Endothelial cell of umbilical vein (primary cell): ENCODE data around the gene FMN1. TPM values are rescaled to one million over a fixed set of nuclear protein-coding genes. Genes with fewer than 3 reads are reported as not detected.

Experiments
- BruUV-seq: library from RNA; stranded (reverse); fragments of 400-500 nt; replicated peaks from 2 replicates; lab custom pipeline; 2021; lab: Mats Ljungman, UMichigan
- CTCF ChIA-PET: fragments of 300-600, 350-600 bp; sonication (Branson Sonifier 250); formaldehyde crosslinking; loops from one replicate; lab custom pipeline; 2021; ENCODE audit warnings: antibody characterized with exemption, inconsistent platforms; lab: Charles Lee
- POLR2A ChIA-PET: fragments of 300-600, 350-600 bp; sonication (Branson Sonifier 250); formaldehyde crosslinking; loops from one replicate; lab custom pipeline; 2021; ENCODE audit warnings: antibody characterized with exemption, inconsistent platforms; lab: Charles Lee
- DNase-seq: peaks from one replicate; pipeline ENCODE4 v3.0.0-alpha.2; 2011; ENCODE audit warnings: low read depth, low spot score
- FAIRE-seq: peaks from 2 replicates; lab custom pipeline; 2011; peaks lifted over from hg19 to GRCh38; lab: Jason Lieb, UNC
- H2AFZ ChIP-seq: 2 replicates; pipeline ENCODE4 v1.6.0; 2012; ENCODE audit warnings: low read depth, low read length, control low read depth, inconsistent platforms
- H3K27ac ChIP-seq: 2 replicates; pipeline ENCODE4 v1.5.1; 2011; ENCODE audit warnings: low read depth, mild to moderate bottlenecking, control low read depth, low read length, moderate library complexity; ENCODE audit not compliant: insufficient read depth
- H3K27me3 ChIP-seq, 2 experiments: 2 replicates each; pipeline versions ENCODE4 v1.6.0 to v1.6.1; 2011; ENCODE audit warnings: low read length in 2 of 2, mixed read lengths in 1 of 2; ENCODE audit not compliant: control insufficient read depth in 2 of 2, insufficient read depth in 2 of 2
- H3K36me3 ChIP-seq, 2 experiments: 2 replicates in 1 of 2; 3 replicates in 1 of 2; pipeline ENCODE4 v1.5.1; 2011; ENCODE audit warnings: low read length in 2 of 2, mild to moderate bottlenecking in 1 of 2, moderate library complexity in 1 of 2; ENCODE audit not compliant: control insufficient read depth in 2 of 2, insufficient read depth in 2 of 2; ENCODE audit errors: extremely low read depth in 1 of 2
- H3K4me1 ChIP-seq: 3 replicates; pipeline ENCODE4 v1.5.1; 2011; ENCODE audit warnings: mild to moderate bottlenecking, low read length; ENCODE audit not compliant: control insufficient read depth, insufficient read depth; ENCODE audit errors: extremely low read depth
- H3K4me2 ChIP-seq: 2 replicates; pipeline ENCODE4 v1.6.1; 2011; ENCODE audit warnings: low read length, control low read depth, mixed read lengths; ENCODE audit not compliant: insufficient read depth
- H3K4me3 ChIP-seq, 3 experiments: fragments of 200-600 bp in 1 of 3; sonication (generic), shearing (Covaris generic) in 1 of 3; replicated peaks in 1 of 3; 2 replicates each; pipeline ENCODE4 v1.5.1; 2011 to 2016; ENCODE audit warnings: control low read depth in 3 of 3, low read length in 3 of 3, mild to moderate bottlenecking in 2 of 3, inconsistent platforms in 1 of 3, low read depth in 1 of 3, moderate library complexity in 1 of 3; ENCODE audit not compliant: insufficient read depth in 1 of 3
- H3K79me2 ChIP-seq: 2 replicates; pipeline ENCODE4 v1.6.0; 2012; ENCODE audit warnings: low read length, inconsistent platforms; ENCODE audit not compliant: control insufficient read depth, insufficient read depth
- H3K9ac ChIP-seq: replicated peaks from 2 replicates; pipeline ENCODE3; 2011; ENCODE audit warnings: low read length, control low read depth; ENCODE audit not compliant: insufficient read depth; ENCODE audit errors: extremely low read depth
- H3K9me1 ChIP-seq: replicated peaks from 3 replicates; pipeline ENCODE4 v1.6.0; 2011; ENCODE audit warnings: mild to moderate bottlenecking, low read length; ENCODE audit not compliant: control insufficient read depth, insufficient read depth; ENCODE audit errors: extremely low read depth
- H3K9me3 ChIP-seq: replicated peaks from 2 replicates; pipeline ENCODE4 v1.5.1; 2012; ENCODE audit warnings: low read length, inconsistent platforms; ENCODE audit not compliant: control insufficient read depth, insufficient read depth
- H4K20me1 ChIP-seq: replicated peaks from 2 replicates; pipeline ENCODE3; 2011; ENCODE audit warnings: mild to moderate bottlenecking, low read length; ENCODE audit not compliant: control insufficient read depth, insufficient read depth; ENCODE audit errors: extremely low read depth
- EZH2 ChIP-seq: IDR thresholded peaks from 2 replicates; pipeline ENCODE4 v1.6.1; 2012; ENCODE audit warnings: borderline replicate concordance, low read depth, mild to moderate bottlenecking, moderate library complexity, low read length, inconsistent platforms; ENCODE audit not compliant: severe bottlenecking
- FOS ChIP-seq: IDR thresholded peaks from 2 replicates; pipeline ENCODE4 v1.6.1; 2011; ENCODE audit warnings: mild to moderate bottlenecking, low read length, moderate library complexity, borderline replicate concordance; ENCODE audit not compliant: insufficient read depth
- GATA2 ChIP-seq: IDR thresholded peaks from 2 replicates; pipeline ENCODE4 v1.7.0; 2011; ENCODE audit warnings: low read depth, mild to moderate bottlenecking, moderate library complexity, mixed read lengths, low read length; ENCODE audit not compliant: insufficient read length, insufficient read depth
- JUN ChIP-seq: IDR thresholded peaks from 2 replicates; pipeline ENCODE4 v1.6.1; 2011; ENCODE audit warnings: borderline replicate concordance, low read depth; ENCODE audit not compliant: insufficient read length, insufficient read depth
- MYC ChIP-seq: IDR thresholded peaks from one replicate; pipeline ENCODE4 v1.6.1; 2011; ENCODE audit warnings: mild to moderate bottlenecking, low read depth, low read length
- POLR2A ChIP-seq: IDR thresholded peaks from 2 replicates; pipeline ENCODE4 v1.6.1; 2012; ENCODE audit warnings: low read depth, mild to moderate bottlenecking, control low read depth, low read length
- POLR2AphosphoS5 ChIP-seq: IDR thresholded peaks from 2 replicates; pipeline ENCODE4 v1.6.1; 2012; ENCODE audit warnings: low read depth, mild to moderate bottlenecking, control low read depth, low read length, moderate library complexity; ENCODE audit not compliant: insufficient read depth
- dilution Hi-C: fragments of 300-500 bp; cut with MboI; formaldehyde crosslinking; loops from one replicate; pipeline ENCODE4 v1.15.0; 2019; ENCODE audit warnings: low sequenced_read_pairs; ENCODE audit not compliant: extremely low pct_ligation_motif_present
- intact Hi-C: fragments of 100-400 bp; cut with micrococcal nuclease; formaldehyde crosslinking; loops from one replicate; pipeline ENCODE4 v1.10.0; 2022
- polyA plus RNA-seq, 4 experiments: library from polyadenylated mRNA; depleted of rRNA in 3 of 4; stranded (reverse) in 3 of 4; unstranded in 1 of 4; fragments of >200 nt; gene quantifications; 2 replicates each; pipeline versions ENCODE4 v1.2.1 to v1.2.3, GENCODE V29; 2011 to 2012; ENCODE audit warnings: missing spikeins in 1 of 4
- total RNA-seq: library from RNA; stranded (reverse); gene quantifications from 2 replicates; pipeline ENCODE4 v1.2.3, GENCODE V29; 2021
- TF ChIP-seq, protein P1 (sequence below): IDR thresholded peaks from 2 replicates; pipeline ENCODE4 v1.6.1; 2011; ENCODE audit not compliant: insufficient read depth, insufficient read length
- TF ChIP-seq, protein P2 (sequence below), 2 donors: IDR thresholded peaks; 1 replicate in 1 of 2; 2 replicates in 1 of 2; pipeline ENCODE4 v1.5.1; 2011; ENCODE audit warnings: low read length in 2 of 2, mild to moderate bottlenecking in 2 of 2, moderate library complexity in 2 of 2, control low read depth in 1 of 2, inconsistent platforms in 1 of 2, low read depth in 1 of 2; ENCODE audit not compliant: insufficient read depth in 1 of 2; ENCODE audit errors: extremely low read depth in 1 of 2

FMN1 gene
- total and polyA plus RNA-seq, 2 donors (not counting 3 experiments of a cell fraction or from before 2014, with no cell fraction given): 0.01 to 0.29 TPM

- BruUV-seq: no TSS peak
- DNase-seq: no peak
- FAIRE-seq: no peak
- Histone ChIP-seq H3K9me1 (no peaks in the 10 kb centered on the region), H2AFZ (no peak overlapping the region), H3K9ac (no peak overlapping the region), H3K4me1 (no peaks in the 10 kb centered on the region), H3K27ac (no peak overlapping the region), H3K9me3 (no peaks in the 10 kb centered on the region), H3K79me2 (no peaks in the 10 kb centered on the region), H3K4me2 (no peak overlapping the region), H4K20me1 (no peaks in the 10 kb centered on the region), H3K27me3 (peaks cover 3 to 6% of the 10 kb centered on the region in 2 experiments), H3K4me3 (no peak overlapping the region), H3K36me3 (no peaks in the 10 kb centered on the region)
- ChIA-PET CTCF (interaction anchor here (1.2 to 8.6 kb wide), 4 partner anchors 17 to 290 kb away, joined by 3 to 162 read pairs (median 16); no protein-coding TSS in a partner anchor), POLR2A (no interaction called here)
- no peak for TF ChIP-seq JUN
- TF ChIP-seq FOS: no peak
- TF ChIP-seq MYC: no peak
- TF ChIP-seq, protein P1, sequence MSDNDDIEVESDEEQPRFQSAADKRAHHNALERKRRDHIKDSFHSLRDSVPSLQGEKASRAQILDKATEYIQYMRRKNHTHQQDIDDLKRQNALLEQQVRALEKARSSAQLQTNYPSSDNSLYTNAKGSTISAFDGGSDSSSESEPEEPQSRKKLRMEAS: no peak
- TF ChIP-seq GATA2: no peak
- no peak for TF ChIP-seq POLR2A
- no peak for TF ChIP-seq EZH2
- TF ChIP-seq, protein P2, sequence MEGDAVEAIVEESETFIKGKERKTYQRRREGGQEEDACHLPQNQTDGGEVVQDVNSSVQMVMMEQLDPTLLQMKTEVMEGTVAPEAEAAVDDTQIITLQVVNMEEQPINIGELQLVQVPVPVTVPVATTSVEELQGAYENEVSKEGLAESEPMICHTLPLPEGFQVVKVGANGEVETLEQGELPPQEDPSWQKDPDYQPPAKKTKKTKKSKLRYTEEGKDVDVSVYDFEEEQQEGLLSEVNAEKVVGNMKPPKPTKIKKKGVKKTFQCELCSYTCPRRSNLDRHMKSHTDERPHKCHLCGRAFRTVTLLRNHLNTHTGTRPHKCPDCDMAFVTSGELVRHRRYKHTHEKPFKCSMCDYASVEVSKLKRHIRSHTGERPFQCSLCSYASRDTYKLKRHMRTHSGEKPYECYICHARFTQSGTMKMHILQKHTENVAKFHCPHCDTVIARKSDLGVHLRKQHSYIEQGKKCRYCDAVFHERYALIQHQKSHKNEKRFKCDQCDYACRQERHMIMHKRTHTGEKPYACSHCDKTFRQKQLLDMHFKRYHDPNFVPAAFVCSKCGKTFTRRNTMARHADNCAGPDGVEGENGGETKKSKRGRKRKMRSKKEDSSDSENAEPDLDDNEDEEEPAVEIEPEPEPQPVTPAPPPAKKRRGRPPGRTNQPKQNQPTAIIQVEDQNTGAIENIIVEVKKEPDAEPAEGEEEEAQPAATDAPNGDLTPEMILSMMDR (IDR thresholded peaks at IDR 0.05; ENCODE audit: extremely low read depth in 1 of 2, insufficient read depth in 1 of 2, low read depth in 1 of 2, low read length in 2 of 2): no peak
- no peak for TF ChIP-seq POLR2AphosphoS5
- dilution Hi-C loops: no loop called here
- intact Hi-C loops: no loop called here
Observed at GRCh38 chr15:32952901-32953532, 241.5 kb downstream of the FMN1 start.
